Naive B cell (primary cell): ENCODE measurements around the gene OR6N1. TPM values are rescaled to one million over a fixed set of nuclear protein-coding genes. Genes with fewer than 3 reads are reported as not detected.

Experiments used
- ATAC-seq, 2 donors: fragments of 150-1000 bp; cut with Tn5 transposase; 2 replicates each; pipeline ENCODE4 v1.10.0; 2021; ENCODE audit warnings: low read depth in 2 of 2, mild to moderate bottlenecking in 2 of 2, moderate library complexity in 2 of 2
- DNase-seq: peaks from one replicate; pipeline ENCODE4 v3.0.0; 2022
- H3K27ac Mint-ChIP-seq, 6 donors: one replicate each; pipeline ENCODE4 v1.8.0; 2020 to 2022; ENCODE audit warnings: mild to moderate bottlenecking in 6 of 6, mixed read lengths in 6 of 6, moderate library complexity in 5 of 6, inconsistent platforms in 2 of 6
- H3K27me3 Mint-ChIP-seq, 3 donors: one replicate each; pipeline ENCODE4 v1.8.0; 2021 to 2022; ENCODE audit warnings: mixed read lengths in 3 of 3, mild to moderate bottlenecking in 1 of 3
- H3K36me3 Mint-ChIP-seq, 2 donors: one replicate each; pipeline ENCODE4 v1.8.0; 2020 to 2022; ENCODE audit warnings: mixed read lengths in 2 of 2, inconsistent platforms in 1 of 2, mild to moderate bottlenecking in 1 of 2
- H3K4me1 Mint-ChIP-seq, 3 donors: one replicate each; pipeline ENCODE4 v1.8.0; 2020 to 2022; ENCODE audit warnings: mixed read lengths in 3 of 3, inconsistent platforms in 1 of 3, mild to moderate bottlenecking in 1 of 3, moderate library complexity in 1 of 3
- H3K4me3 Mint-ChIP-seq, 8 donors: one replicate each; pipeline ENCODE4 v1.8.0; 2020 to 2022; ENCODE audit warnings: mild to moderate bottlenecking in 8 of 8, mixed read lengths in 8 of 8, moderate library complexity in 8 of 8, inconsistent platforms in 2 of 8
- H3K9me3 Mint-ChIP-seq, 7 donors: one replicate each; pipeline ENCODE4 v1.8.0; 2020 to 2022; ENCODE audit warnings: mixed read lengths in 7 of 7, mild to moderate bottlenecking in 5 of 7, inconsistent platforms in 2 of 7, moderate library complexity in 1 of 7
- polyA plus RNA-seq, 6 donors: library from polyadenylated mRNA; unstranded; fragments of 300-500 nt; fragmentation: Illumina TruSeq; gene quantifications; one replicate each; pipeline ENCODE4 v1.2.3, GENCODE V29; 2021; ENCODE audit warnings: low read depth in 6 of 6

Gene OR6N1
- polyA plus RNA-seq, 6 donors from 2014 or later, result not detected

- ATAC-seq (no peak), DNase-seq (no peak)
- no peaks in the 10 kb centered on the region for H3K4me1 Mint-ChIP-seq
- no peaks in the 10 kb centered on the region for H3K36me3 Mint-ChIP-seq
- peaks cover 23 to 41% (median 33%) of the 10 kb centered on the region in 3 donors for H3K27me3 Mint-ChIP-seq
- no peak overlapping the region for H3K27ac Mint-ChIP-seq
- no peak overlapping the region for H3K4me3 Mint-ChIP-seq
- H3K9me3 Mint-ChIP-seq, result no peaks in the 10 kb centered on the region
These were observed 47.6 kb downstream of the OR6N1 start for GRCh38 chr1:158724442-158724841.

GRCh38 chr1:158720620-158721019, 51.4 kb downstream of the OR6N1 start, which contains the start of gene OR6K3:
OR6K3 (minus strand) TSS chr1:158720720; CDS start chr1:158718115, 2,605 bp downstream.
- Mint-ChIP-seq H3K9me3 (no peaks in the 10 kb centered on the region), H3K36me3 (no peaks in the 10 kb centered on the region), H3K27me3 (peaks cover 26 to 54% (median 42%) of the 10 kb centered on the region in 3 donors), H3K4me3 (no peak within 1 kb of the TSS), H3K27ac (no peak within 1 kb of the TSS), H3K4me1 (no peaks in the 10 kb centered on the region)
- no peak for ATAC-seq
- DNase-seq, result no peak

DNA sequence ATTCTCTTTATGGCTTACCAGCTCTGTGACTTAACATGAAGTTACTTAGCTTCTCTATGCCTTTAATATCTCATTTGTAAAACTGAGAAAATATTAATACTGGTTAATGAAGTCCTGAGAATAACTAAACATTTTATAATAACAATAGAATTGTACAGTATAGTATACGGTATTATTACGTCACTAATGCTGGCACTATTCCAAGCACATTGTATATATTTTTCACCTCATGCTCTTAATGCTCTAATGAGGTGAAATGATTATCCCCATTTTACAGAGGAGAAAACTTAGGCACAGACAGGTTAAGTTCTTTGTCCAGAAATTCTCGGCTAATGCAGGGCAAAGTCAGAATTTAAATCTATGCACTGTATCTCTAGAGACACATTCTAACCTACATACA, 52.3 kb downstream of the OR6N1 start:
- DNase-seq, result no peak
- Mint-ChIP-seq H3K9me3 (no peaks in the 10 kb centered on the region), H3K27me3 (peaks cover 22 to 56% (median 42%) of the 10 kb centered on the region in 3 donors), H3K36me3 (no peaks in the 10 kb centered on the region), H3K27ac (no peak overlapping the region), H3K4me1 (no peaks in the 10 kb centered on the region), H3K4me3 (no peak overlapping the region)
- no peak for ATAC-seq

GRCh38 chr1:158717344-158717743, 54.7 kb downstream of the OR6N1 start:
- no peaks in the 10 kb centered on the region for H3K9me3 Mint-ChIP-seq
- DNase-seq (no peak), ATAC-seq (no peak)
- H3K36me3 Mint-ChIP-seq, result no peaks in the 10 kb centered on the region
- H3K27me3 Mint-ChIP-seq, result peaks cover 25 to 47% (median 33%) of the 10 kb centered on the region in 3 donors
- H3K4me1 Mint-ChIP-seq, result no peaks in the 10 kb centered on the region
- H3K27ac Mint-ChIP-seq, result no peak overlapping the region
- no peak overlapping the region for H3K4me3 Mint-ChIP-seq

- peaks cover 0 to under 1% (median 0%) of the 10 kb centered on the region in 7 donors for H3K9me3 Mint-ChIP-seq
These were observed 55.7 kb downstream of the OR6N1 start for GRCh38 chr1:158716335-158716734.

DNA sequence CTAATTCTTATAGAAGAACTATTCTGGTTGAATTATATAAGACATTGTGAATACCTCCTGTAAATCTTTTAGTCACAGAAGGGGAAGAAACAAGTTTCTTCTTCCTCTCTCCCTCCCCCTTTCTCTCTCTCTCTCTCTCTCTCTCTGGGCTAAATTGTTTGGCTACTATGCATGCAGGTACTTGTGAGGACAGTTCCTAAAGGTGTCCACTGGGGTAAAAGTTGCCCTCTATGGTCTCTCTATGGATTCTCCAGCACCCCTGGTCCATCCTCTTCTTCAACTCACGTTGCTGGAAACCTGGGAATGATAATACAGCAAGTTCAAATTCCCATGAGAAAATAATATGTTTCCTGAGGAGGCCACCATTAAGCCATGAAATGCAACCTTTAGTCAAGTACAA, 57.2 kb downstream of the OR6N1 start:
- no peak overlapping the region for H3K27ac Mint-ChIP-seq
- DNase-seq (no peak), ATAC-seq (no peak)
- H3K4me1 Mint-ChIP-seq, result no peaks in the 10 kb centered on the region
- H3K36me3 Mint-ChIP-seq, result no peaks in the 10 kb centered on the region
- no peak overlapping the region for H3K4me3 Mint-ChIP-seq
- peaks cover 20 to 45% (median 30%) of the 10 kb centered on the region in 3 donors for H3K27me3 Mint-ChIP-seq
- H3K9me3 Mint-ChIP-seq, result peaks cover 0 to 1% (median 0%) of the 10 kb centered on the region in 7 donors

More at GRCh38 chr1:158716335-158716734, 55.7 kb downstream of the OR6N1 start:
- H3K4me1 Mint-ChIP-seq, result no peaks in the 10 kb centered on the region
- H3K27me3 Mint-ChIP-seq, result peaks cover 28 to 49% (median 38%) of the 10 kb centered on the region in 3 donors
- H3K36me3 Mint-ChIP-seq, result no peaks in the 10 kb centered on the region
- H3K27ac Mint-ChIP-seq, result no peak overlapping the region
- ATAC-seq, result no peak
- DNase-seq, result no peak
- H3K4me3 Mint-ChIP-seq, result no peak overlapping the region

Other genes starting within 250 kb of the OR6N1 start
- not detected for gene OR6Y1, start 217.8 kb downstream of the OR6N1 start, polyA plus RNA-seq
- not detected for gene OR6P1, start 201.6 kb downstream of the OR6N1 start, polyA plus RNA-seq
- not detected for gene OR10X1, start 192.3 kb downstream of the OR6N1 start, polyA plus RNA-seq
- not detected for gene OR10Z1, start 166.9 kb downstream of the OR6N1 start, polyA plus RNA-seq
- under 1 TPM in 2 of 6 donors, not detected in 4; 0.04 to 0.15 TPM for gene SPTA1, start 85.5 kb downstream of the OR6N1 start, polyA plus RNA-seq
- gene OR6K2, start 71.5 kb downstream of the OR6N1 start, polyA plus RNA-seq, result not detected
- not detected for gene OR6K3, start 51.5 kb downstream of the OR6N1 start, polyA plus RNA-seq
- not detected for gene OR6K6, start 17.5 kb downstream of the OR6N1 start, polyA plus RNA-seq
- not detected for gene OR6N2, start 9.0 kb upstream of the OR6N1 start, polyA plus RNA-seq
- gene MNDA, start 59.2 kb upstream of the OR6N1 start, polyA plus RNA-seq, result 10 to 100 TPM in 2 of 6 donors, 1 to 10 TPM in 4; 6.0 to 26.3 (median 8.8) TPM
- 1 to 10 TPM in 5 of 6 donors, not detected in 1; 2.7 to 5.9 (median 3.0) TPM for gene PYHIN1, start 159.4 kb upstream of the OR6N1 start, polyA plus RNA-seq
- gene IFI16, start 237.7 kb upstream of the OR6N1 start, polyA plus RNA-seq, result 100 to 1,000 TPM; 143 to 262 (median 206) TPM